Mesothelial cell of epicardium (in vitro differentiated cells): ENCODE results near the gene USP4. TPM values are rescaled to one million over a fixed set of nuclear protein-coding genes. Genes with fewer than 3 reads are reported as not detected.
A peak's percentile ranks its signal among the peaks of the same experiment; 100 is the strongest.

ENCODE experiments used
- DNase-seq, 2 experiments: peaks; one replicate each; pipeline ENCODE4 v3.0.0; 2021; ENCODE audit warnings: low spot score in 2 of 2; ENCODE audit not compliant: unreplicated experiment in 2 of 2
- H3K27ac Mint-ChIP-seq: 2 replicates; pipeline ENCODE4 v1.8.0; 2021; ENCODE audit warnings: mixed read lengths
- H3K27me3 Mint-ChIP-seq: 2 replicates; pipeline ENCODE4 v1.8.0; 2021; ENCODE audit warnings: low read depth, mixed read lengths
- H3K36me3 Mint-ChIP-seq: 2 replicates; pipeline ENCODE4 v1.8.0; 2021; ENCODE audit warnings: mixed read lengths
- H3K4me1 Mint-ChIP-seq: 2 replicates; pipeline ENCODE4 v1.8.0; 2021; ENCODE audit warnings: mixed read lengths
- H3K4me3 Mint-ChIP-seq: 2 replicates; pipeline ENCODE4 v1.8.0; 2021; ENCODE audit warnings: mild to moderate bottlenecking, moderate library complexity, mixed read lengths
- H3K9me3 Mint-ChIP-seq: 2 replicates; pipeline ENCODE4 v1.8.0; 2021; ENCODE audit warnings: mixed read lengths
- CTCF ChIP-seq: fragments of 200-600 bp; sonication (generic); IDR thresholded peaks from one replicate; pipeline ENCODE4 v1.5.0; 2021; ENCODE audit warnings: antibody characterized with exemption; ENCODE audit not compliant: unreplicated experiment
- total RNA-seq: library from RNA; stranded (reverse); gene quantifications from 3 replicates; pipeline ENCODE4 v1.2.1, GENCODE V29; 2021

The USP4 gene
- total RNA-seq: 53.1 to 55.3 TPM (median 54.5 TPM) in 3 replicates

- H3K36me3 Mint-ChIP-seq: peaks cover 4% of the 10 kb centered on the region
- H3K4me3 Mint-ChIP-seq: peak within 1 kb of the TSS; percentile 94
- no peaks in the 10 kb centered on the region for H3K27me3 Mint-ChIP-seq
- peak within 1 kb of the TSS; percentile 95 for H3K27ac Mint-ChIP-seq
- TF ChIP-seq CTCF: no peak
- H3K9me3 Mint-ChIP-seq: no peaks in the 10 kb centered on the region
- H3K4me1 Mint-ChIP-seq: peaks cover 23% of the 10 kb centered on the region
- peak; percentile 79 to 84 for DNase-seq
These were observed at the start of gene USP4 for GRCh38 chr3:49339941-49340800. TSS of gene USP4 (minus strand) at chr3:49340053. CDS start at chr3:49340024, 29 bp downstream.

DNA sequence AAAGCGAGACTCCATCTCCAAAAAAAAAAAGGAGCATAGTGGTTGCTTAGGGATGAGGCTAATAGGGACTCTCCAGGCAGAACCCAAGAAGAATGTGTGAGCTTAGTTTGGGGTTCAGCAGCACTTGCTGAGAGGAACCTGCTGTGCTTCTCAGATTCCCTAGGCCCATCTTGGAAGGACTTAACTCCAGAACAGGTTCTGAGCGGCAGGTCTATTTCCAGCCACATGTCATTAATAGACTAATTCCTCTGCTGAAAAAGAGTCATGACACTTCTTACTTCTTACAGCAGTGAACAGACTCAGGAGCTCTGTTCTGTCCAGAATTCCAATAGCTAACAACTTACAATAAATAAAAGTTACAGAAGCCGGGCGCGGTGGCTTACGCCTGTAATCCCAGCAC lies 49.4 kb upstream of the USP4 start:
- no peak for DNase-seq
- peaks cover 10% of the 10 kb centered on the region for H3K36me3 Mint-ChIP-seq
- H3K4me3 Mint-ChIP-seq: no peak overlapping the region
- no peak overlapping the region for H3K27ac Mint-ChIP-seq
- H3K27me3 Mint-ChIP-seq: no peaks in the 10 kb centered on the region
- no peak for TF ChIP-seq CTCF
- H3K9me3 Mint-ChIP-seq: no peaks in the 10 kb centered on the region
- H3K4me1 Mint-ChIP-seq: peaks cover 7% of the 10 kb centered on the region

DNA sequence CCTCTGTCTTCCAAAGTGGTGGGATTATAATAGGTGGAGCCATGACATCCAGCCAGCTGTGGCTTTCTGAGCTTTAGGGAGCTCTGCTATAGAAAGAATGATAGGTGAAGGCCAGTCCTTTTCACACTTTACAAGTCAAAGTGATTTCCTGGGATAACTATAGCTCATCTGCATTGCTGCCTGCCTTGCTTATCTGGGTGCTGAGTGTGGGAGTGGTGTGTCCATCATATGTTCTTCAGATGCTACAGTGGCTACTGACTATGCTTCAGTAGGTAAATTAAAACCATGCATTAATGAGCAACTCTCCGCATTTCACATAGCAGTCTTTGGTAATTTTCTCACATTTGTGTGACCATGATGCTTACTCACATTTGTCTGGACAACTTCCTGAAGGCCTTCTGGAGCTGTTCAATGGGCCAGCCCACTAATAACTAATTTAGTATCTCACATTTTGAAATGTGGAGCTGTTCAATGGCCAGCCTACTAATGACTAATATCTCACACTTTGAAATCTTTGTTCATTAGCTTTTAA lies 48.5 kb upstream of the USP4 start:
- peaks cover 11% of the 10 kb centered on the region for H3K36me3 Mint-ChIP-seq
- no peak for TF ChIP-seq CTCF
- no peak overlapping the region for H3K4me3 Mint-ChIP-seq
- DNase-seq: no peak
- H3K9me3 Mint-ChIP-seq: no peaks in the 10 kb centered on the region
- H3K27ac Mint-ChIP-seq: no peak overlapping the region
- peaks cover 7% of the 10 kb centered on the region for H3K4me1 Mint-ChIP-seq
- H3K27me3 Mint-ChIP-seq: no peaks in the 10 kb centered on the region

DNA sequence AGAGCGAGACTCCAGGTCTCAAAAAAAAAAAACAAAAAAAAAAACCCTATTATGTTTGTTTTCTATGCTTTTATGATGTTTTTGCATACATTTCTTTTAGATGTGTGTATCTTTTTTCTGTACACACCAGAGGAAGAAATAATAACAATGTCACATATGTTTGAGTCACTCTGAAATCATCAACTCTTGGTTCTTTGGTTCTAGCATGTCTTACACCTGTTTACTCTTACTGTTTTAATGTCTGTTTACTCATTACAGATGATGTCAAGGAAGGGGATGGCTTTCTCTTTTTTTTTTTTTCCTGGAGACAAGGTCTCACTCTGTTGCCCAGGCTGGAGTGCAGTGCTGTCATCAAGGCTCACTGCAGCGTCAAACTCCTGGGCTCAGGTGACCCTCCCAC lies 47.9 kb upstream of the USP4 start:
- no peak overlapping the region for H3K4me3 Mint-ChIP-seq
- peaks cover 7% of the 10 kb centered on the region for H3K4me1 Mint-ChIP-seq
- DNase-seq: no peak
- H3K9me3 Mint-ChIP-seq: no peaks in the 10 kb centered on the region
- H3K27ac Mint-ChIP-seq: peak overlapping the region; percentile 29
- no peaks in the 10 kb centered on the region for H3K27me3 Mint-ChIP-seq
- TF ChIP-seq CTCF: no peak
- peaks cover 12% of the 10 kb centered on the region for H3K36me3 Mint-ChIP-seq

GRCh38 chr3:49386056-49386756 lies 46.4 kb upstream of the USP4 start:
- Mint-ChIP-seq H3K27me3 (no peaks in the 10 kb centered on the region), H3K36me3 (peaks cover 12% of the 10 kb centered on the region), H3K4me3 (no peak overlapping the region), H3K4me1 (peaks cover 7% of the 10 kb centered on the region), H3K27ac (peak overlapping the region; percentile 82), H3K9me3 (no peaks in the 10 kb centered on the region)
- no peak for TF ChIP-seq CTCF
- no peak for DNase-seq
